Nephron (organoid): ENCODE measurements around the gene CAMTA1.
A peak's percentile ranks its signal among the peaks of the same experiment; 100 is the strongest.

Experiments used
- H3K27ac Mint-ChIP-seq, 3 experiments: 2 replicates each; pipeline ENCODE4 v1.8.0; 2020; ENCODE audit warnings: mixed read lengths in 3 of 3, mild to moderate bottlenecking in 2 of 3, moderate library complexity in 1 of 3
- H3K27me3 Mint-ChIP-seq: 2 replicates; pipeline ENCODE4 v1.8.0; 2021; ENCODE audit warnings: low read depth, mild to moderate bottlenecking, moderate library complexity, mixed read lengths
- H3K36me3 Mint-ChIP-seq: 2 replicates; pipeline ENCODE4 v1.8.0; 2020; ENCODE audit warnings: low read depth, mixed read lengths
- H3K4me1 Mint-ChIP-seq: 2 replicates; pipeline ENCODE4 v1.8.0; 2020; ENCODE audit warnings: mixed read lengths
- H3K4me3 Mint-ChIP-seq, 3 experiments: 2 replicates each; pipeline ENCODE4 v1.8.0; 2020; ENCODE audit warnings: mild to moderate bottlenecking in 3 of 3, mixed read lengths in 3 of 3, moderate library complexity in 2 of 3
- H3K9me3 Mint-ChIP-seq: 2 replicates; pipeline ENCODE4 v1.8.0; 2020; ENCODE audit warnings: mixed read lengths
- TF ChIP-seq, protein P1 (sequence below), 3 experiments: fragments of 200-600 bp; sonication (generic); IDR thresholded peaks; one replicate each; pipeline ENCODE4 v1.5.0; 2021; ENCODE audit warnings: antibody characterized with exemption in 3 of 3; ENCODE audit not compliant: unreplicated experiment in 3 of 3

Gene CAMTA1

GRCh38 chr1:7702365-7702764 lies 917.1 kb downstream of the CAMTA1 start:
- H3K4me1 Mint-ChIP-seq, result peaks cover 15% of the 10 kb centered on the region
- H3K27ac Mint-ChIP-seq, result no peak overlapping the region
- peak overlapping the region; percentile 72 to 78 (median 75) for H3K4me3 Mint-ChIP-seq
- TF ChIP-seq, protein P1, sequence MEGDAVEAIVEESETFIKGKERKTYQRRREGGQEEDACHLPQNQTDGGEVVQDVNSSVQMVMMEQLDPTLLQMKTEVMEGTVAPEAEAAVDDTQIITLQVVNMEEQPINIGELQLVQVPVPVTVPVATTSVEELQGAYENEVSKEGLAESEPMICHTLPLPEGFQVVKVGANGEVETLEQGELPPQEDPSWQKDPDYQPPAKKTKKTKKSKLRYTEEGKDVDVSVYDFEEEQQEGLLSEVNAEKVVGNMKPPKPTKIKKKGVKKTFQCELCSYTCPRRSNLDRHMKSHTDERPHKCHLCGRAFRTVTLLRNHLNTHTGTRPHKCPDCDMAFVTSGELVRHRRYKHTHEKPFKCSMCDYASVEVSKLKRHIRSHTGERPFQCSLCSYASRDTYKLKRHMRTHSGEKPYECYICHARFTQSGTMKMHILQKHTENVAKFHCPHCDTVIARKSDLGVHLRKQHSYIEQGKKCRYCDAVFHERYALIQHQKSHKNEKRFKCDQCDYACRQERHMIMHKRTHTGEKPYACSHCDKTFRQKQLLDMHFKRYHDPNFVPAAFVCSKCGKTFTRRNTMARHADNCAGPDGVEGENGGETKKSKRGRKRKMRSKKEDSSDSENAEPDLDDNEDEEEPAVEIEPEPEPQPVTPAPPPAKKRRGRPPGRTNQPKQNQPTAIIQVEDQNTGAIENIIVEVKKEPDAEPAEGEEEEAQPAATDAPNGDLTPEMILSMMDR (IDR thresholded peaks at IDR 0.05; ENCODE audit: unreplicated experiment in 3 of 3), result no peak
- no peaks in the 10 kb centered on the region for H3K36me3 Mint-ChIP-seq
- no peaks in the 10 kb centered on the region for H3K9me3 Mint-ChIP-seq
- H3K27me3 Mint-ChIP-seq, result peaks cover 70% of the 10 kb centered on the region

GRCh38 chr1:7703321-7704213 lies 918.3 kb downstream of the CAMTA1 start:
- H3K27me3 Mint-ChIP-seq, result peaks cover 76% of the 10 kb centered on the region
- H3K4me3 Mint-ChIP-seq, result peak overlapping the region; percentile 72 to 86 (median 75)
- peaks cover 15% of the 10 kb centered on the region for H3K4me1 Mint-ChIP-seq

DNA sequence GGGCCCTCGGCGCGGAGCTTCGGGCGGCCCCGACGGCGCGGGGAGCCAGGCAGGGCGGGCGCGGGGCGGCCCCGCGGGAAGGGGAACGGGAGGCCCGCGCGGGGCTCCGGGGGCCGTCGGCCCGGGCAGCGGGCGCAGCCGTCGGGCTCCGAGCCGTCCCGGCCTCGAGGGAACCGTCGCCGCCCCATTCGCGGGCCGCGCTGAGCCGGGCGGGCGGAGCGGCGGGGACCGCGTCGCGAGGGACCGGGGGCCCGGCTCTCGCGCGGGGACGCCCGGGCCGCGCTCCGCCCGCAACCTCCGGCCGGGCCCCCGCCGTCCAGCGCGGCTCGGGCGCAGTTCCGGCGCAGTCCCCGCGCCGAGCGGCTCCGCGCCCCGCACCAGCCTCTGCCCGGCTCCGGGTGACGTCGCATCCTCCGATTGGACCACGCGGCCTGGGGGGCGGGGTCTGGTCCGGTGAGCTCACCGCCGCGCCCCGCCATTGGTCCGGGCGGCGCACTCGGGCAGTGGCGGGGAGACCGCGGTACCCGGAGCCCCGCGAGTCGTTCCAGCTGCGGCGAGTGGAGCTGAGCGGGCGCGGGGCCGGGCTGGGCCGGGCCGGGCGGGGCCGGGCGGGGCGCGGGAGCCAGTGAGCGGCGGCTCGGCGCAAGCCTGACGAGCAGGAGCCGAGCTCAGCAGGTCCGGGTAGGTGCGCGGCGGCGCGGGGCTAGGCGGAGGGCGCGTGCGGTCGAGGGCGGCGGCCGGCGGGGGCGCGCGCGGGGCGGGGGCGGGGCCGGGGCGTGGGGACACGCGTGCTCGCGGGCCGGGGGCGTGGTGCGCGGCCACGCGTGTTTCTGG lies 919.2 kb downstream of the CAMTA1 start:
- H3K27me3 Mint-ChIP-seq, result peaks cover 81% of the 10 kb centered on the region
- H3K4me1 Mint-ChIP-seq, result peaks cover 15% of the 10 kb centered on the region
- no peaks in the 10 kb centered on the region for H3K9me3 Mint-ChIP-seq
- H3K4me3 Mint-ChIP-seq, result peak overlapping the region in 2 of 3 experiments; percentile 78 to 80
- H3K27ac Mint-ChIP-seq, result no peak overlapping the region
- H3K36me3 Mint-ChIP-seq, result no peaks in the 10 kb centered on the region
- TF ChIP-seq, protein P1 (IDR thresholded peaks at IDR 0.05; ENCODE audit: unreplicated experiment in 3 of 3), result no peak

More at GRCh38 chr1:7703321-7704213, 918.3 kb downstream of the CAMTA1 start:
- Mint-ChIP-seq H3K27ac (no peak overlapping the region), H3K36me3 (no peaks in the 10 kb centered on the region), H3K9me3 (no peaks in the 10 kb centered on the region)
- TF ChIP-seq, protein P1 (IDR thresholded peaks at IDR 0.05; ENCODE audit: unreplicated experiment in 3 of 3), result no peak

DNA sequence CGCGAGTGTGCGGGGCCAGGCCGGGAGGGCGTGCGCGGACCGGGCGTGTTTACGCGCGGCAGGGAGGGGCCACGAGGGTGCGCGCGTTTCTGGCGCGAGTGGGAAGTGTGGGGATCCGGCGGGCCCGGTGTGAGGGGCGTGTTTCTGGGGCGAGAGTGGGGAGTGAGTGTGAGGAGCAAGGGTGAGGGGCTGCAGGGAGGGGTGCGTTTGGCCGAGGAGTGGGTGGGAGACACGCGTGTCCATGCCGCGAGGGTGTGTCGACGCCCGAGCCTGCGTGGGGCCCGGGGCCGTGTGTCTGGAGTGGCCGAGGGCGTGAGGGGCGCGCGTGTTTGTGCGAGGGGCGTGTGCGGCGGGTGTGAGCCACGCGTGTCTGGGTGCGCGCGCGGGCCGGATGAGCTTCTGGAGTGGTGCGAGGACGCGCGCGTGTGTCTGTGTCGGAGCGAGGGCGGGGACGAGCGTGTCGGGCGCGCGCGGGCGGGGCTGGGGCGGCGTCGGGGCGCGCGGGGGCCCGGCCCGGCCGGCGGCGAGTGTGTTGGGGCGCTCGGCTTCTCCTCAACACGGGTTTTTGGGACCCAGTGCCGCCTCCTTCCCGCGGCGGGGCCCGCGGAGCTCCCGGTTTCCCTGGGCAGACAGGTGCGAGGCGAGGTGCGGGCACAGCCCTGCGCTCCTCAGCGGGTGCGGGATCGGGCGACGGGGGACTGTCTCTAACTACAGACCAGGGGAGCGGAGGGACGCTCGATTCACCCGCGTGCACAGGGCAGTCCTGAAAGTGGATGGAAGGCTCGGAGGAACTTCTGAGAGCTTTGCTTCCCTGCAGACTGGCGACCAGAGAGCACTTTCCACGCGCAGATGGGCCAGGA lies 920.0 kb downstream of the CAMTA1 start:
- H3K4me3 Mint-ChIP-seq, result peak overlapping the region; percentile 82 to 90 (median 89)
- H3K4me1 Mint-ChIP-seq, result peaks cover 15% of the 10 kb centered on the region

GRCh38 chr1:7705908-7706216 lies 920.6 kb downstream of the CAMTA1 start:
- H3K27me3 Mint-ChIP-seq, result peaks cover 74% of the 10 kb centered on the region
- no peaks in the 10 kb centered on the region for H3K36me3 Mint-ChIP-seq
- peak overlapping the region; percentile 82 to 90 (median 89) for H3K4me3 Mint-ChIP-seq
- peaks cover 15% of the 10 kb centered on the region for H3K4me1 Mint-ChIP-seq
- peak overlapping the region in 1 of 3 experiments; percentile 38 for H3K27ac Mint-ChIP-seq
- TF ChIP-seq, protein P1 (IDR thresholded peaks at IDR 0.05; ENCODE audit: unreplicated experiment in 3 of 3), result no peak
- no peaks in the 10 kb centered on the region for H3K9me3 Mint-ChIP-seq

More for the DNA sequence above, 920.0 kb downstream of the CAMTA1 start:
- peak overlapping the region in 1 of 3 experiments; percentile 38 for H3K27ac Mint-ChIP-seq
- H3K36me3 Mint-ChIP-seq, result no peaks in the 10 kb centered on the region
- no peaks in the 10 kb centered on the region for H3K9me3 Mint-ChIP-seq
- peaks cover 76% of the 10 kb centered on the region for H3K27me3 Mint-ChIP-seq
- TF ChIP-seq, protein P1 (IDR thresholded peaks at IDR 0.05; ENCODE audit: unreplicated experiment in 3 of 3), result no peak
